Adrenal gland (tissue), 12 donors: ENCODE results near the gene LCMT1. TPM values are rescaled to one million over a fixed set of nuclear protein-coding genes. Genes with fewer than 3 reads are reported as not detected.
"Not testable (repeated sequence)": the region's sequence is repeated elsewhere in the genome, so short reads cannot be mapped to it uniquely, and the experiment has no call there.

Experiments
- DNase-seq, 7 donors: peaks; one replicate each; pipeline ENCODE4 v3.0.0-alpha.2; 2019 to 2020
- H3K27ac ChIP-seq, 5 donors: fragments of 200-600 bp; sonication (generic) in 4 of 5; 1 replicate in 3 of 5; 2 replicates in 2 of 5; pipeline versions ENCODE4 v1.5.1 to v1.8.0; 2016 to 2020; ENCODE audit warnings: mild to moderate bottlenecking in 1 of 5
- H3K27me3 ChIP-seq: fragments of 200-600 bp; 2 replicates; pipeline ENCODE4 v1.8.0; 2021
- H3K36me3 ChIP-seq, 2 donors: fragments of 200-600 bp; replicated peaks in 1 of 2; 1 replicate in 1 of 2; 2 replicates in 1 of 2; pipeline versions ENCODE4 v1.5.1 to v1.8.0; 2018 to 2022
- H3K4me1 ChIP-seq, 2 donors: fragments of 200-600 bp; replicated peaks in 1 of 2; 1 replicate in 1 of 2; 2 replicates in 1 of 2; pipeline versions ENCODE4 v1.5.1 to v1.8.0; 2018 to 2021
- H3K4me3 ChIP-seq, 4 donors: fragments of 200-600 bp; sonication (generic) in 3 of 4; one replicate each; pipeline ENCODE4 v1.5.1; 2016 to 2018
- H3K9me3 ChIP-seq, 3 donors: fragments of 200-600 bp; sonication (generic) in 1 of 3; replicated peaks in 1 of 3; 1 replicate in 2 of 3; 2 replicates in 1 of 3; pipeline versions ENCODE4 v1.5.1 to v1.8.0; 2016 to 2021
- CTCF ChIP-seq, 6 experiments: fragments of 450-650 bp in 4 of 6; fragments of 200-600 bp in 2 of 6; sonication (generic) in 1 of 6; IDR thresholded peaks; 1 replicate in 5 of 6; 2 replicates in 1 of 6; pipeline versions ENCODE4 v1.5.1 to v1.8.0; 2016 to 2021; ENCODE audit warnings: antibody characterized with exemption in 6 of 6, mild to moderate bottlenecking in 2 of 6, moderate library complexity in 1 of 6
- POLR2A ChIP-seq, 2 donors: fragments of 450-650 bp; IDR thresholded peaks; one replicate each; pipeline ENCODE4 v1.6.1; 2017; ENCODE audit warnings: antibody characterized with exemption in 2 of 2, mild to moderate bottlenecking in 2 of 2, moderate library complexity in 1 of 2
- WGBS, 4 donors: extraction: QIAGEN DNeasy Blood & Tissue Kit in 2 of 4; methylation state at CpG; one replicate each; pipeline versions ENCODE4 v1.1.5 to v1.1.7; 2013 to 2017; 5-methylcytosine and 5-hydroxymethylcytosine counted together
- intact Hi-C, 2 donors: fragments of 100-400 bp; cut with DNase I; formaldehyde crosslinking; loops; one replicate each; pipeline versions ENCODE4 v1.14.1 to v1.15.0; 2022 to 2023
- polyA plus RNA-seq, 3 donors: library from polyadenylated mRNA; stranded (reverse); fragments of 200-250 nt in 2 of 3; fragments of 350-450 nt in 1 of 3; fragmentation: Illumina TruSeq in 1 of 3; extraction: RNeasy Lipid Tissue Mini Kit (QIAGEN cat#74804) in 1 of 3; gene quantifications; one replicate each; pipeline ENCODE4 v1.2.3, GENCODE V29; 2013 to 2014
- total RNA-seq, 9 donors: library from RNA; depleted of rRNA in 4 of 9; stranded (reverse); fragments of >200 nt in 4 of 9; fragments of 120-200 nt in 1 of 9; fragmentation: NEBNext Ultra II Directional in 1 of 9; extraction: Animal tissue kit (Norgen Biotek cat#: 25700) in 1 of 9; gene quantifications; one replicate each; pipeline versions ENCODE4 v1.1.0 to v1.2.4, GENCODE V29; 2013 to 2023
- donor health status: healthy with polysubstance abuse.
- donor health status: Bipolar disorder and iron deficiency.
- donor health status: DM: yes; HTN: yes; CAD: no.
- donor health status: DM: no; HTN: no; CAD: no.
- donor health status: DM: no; HTN: no; CAD: no.
- donor health status: DM: yes; HTN: yes; CAD: no.

The LCMT1 gene
- total and polyA plus RNA-seq, 12 donors, result 28.1 to 60.3 (median 43.5) TPM

DNA sequence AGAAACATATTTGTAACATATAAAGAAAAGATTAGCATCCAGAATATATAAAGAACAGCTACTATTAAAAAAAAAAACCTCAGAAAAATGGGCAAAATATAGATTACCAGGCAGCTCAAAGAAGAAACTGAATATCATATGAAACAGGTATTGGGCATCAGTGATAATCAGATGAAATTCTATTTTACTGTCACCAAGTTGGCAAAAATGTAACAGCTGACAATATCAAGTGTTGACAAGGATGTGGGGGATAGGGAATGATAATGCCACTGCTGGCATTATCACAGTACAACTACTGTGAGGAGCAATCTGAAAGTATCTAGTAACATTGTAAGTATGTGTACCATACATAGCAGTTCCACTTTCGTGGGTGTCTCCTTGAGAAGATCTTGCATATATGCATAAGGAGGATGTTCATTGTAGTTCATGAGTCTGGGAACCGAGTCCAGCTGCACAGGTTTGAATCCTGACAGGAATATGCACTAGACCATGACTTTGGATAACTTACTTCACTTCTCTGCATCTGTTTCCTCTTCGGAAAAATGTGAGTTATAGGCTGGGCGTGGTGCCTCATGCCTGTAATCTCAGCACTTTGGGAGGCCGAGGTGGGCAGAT lies 50.3 kb downstream of the LCMT1 start:
- H3K27ac ChIP-seq, result no peak overlapping the region
- peaks cover 0 to 38% of the 10 kb centered on the region in 2 donors for H3K36me3 ChIP-seq
- no peak for DNase-seq
- peaks cover 9 to 21% of the 10 kb centered on the region in 2 donors for H3K4me1 ChIP-seq
- no peaks in the 10 kb centered on the region for H3K27me3 ChIP-seq
- TF ChIP-seq POLR2A (IDR thresholded peaks at IDR 0.05) (no peak), CTCF (IDR thresholded peaks at IDR 0.05) (no peak)
- intact Hi-C loops, result no loop called here
- H3K4me3 ChIP-seq, result no peak overlapping the region
- H3K9me3 ChIP-seq, result no peaks in the 10 kb centered on the region
- WGBS, 4 donors, result 96 to 100% (median 98%) methylated on average over 5 of the region's 5 CpGs

DNA sequence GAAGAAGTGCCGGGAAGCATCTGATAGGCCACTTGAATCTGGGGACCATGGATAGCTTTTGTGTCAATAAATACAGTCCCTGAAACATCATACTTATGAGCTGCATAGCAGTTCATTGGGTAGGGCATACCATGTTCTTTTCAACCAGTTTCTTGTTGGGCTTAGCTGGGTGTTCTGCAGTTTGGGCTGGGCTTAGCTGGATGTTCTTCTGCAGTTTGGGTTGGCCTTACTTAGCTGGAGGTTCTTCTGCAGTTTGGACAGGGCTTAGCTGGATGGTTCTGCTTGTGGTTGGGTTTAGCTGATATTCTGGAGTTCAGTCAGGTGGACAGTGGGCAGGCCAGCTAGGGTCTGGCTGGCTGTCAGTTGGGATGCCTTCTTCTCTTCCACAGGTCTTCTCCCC lies 52.1 kb downstream of the LCMT1 start:
- intact Hi-C loops, result no loop called here
- WGBS, 4 donors, result 94 to 100% (median 100%) methylated on average over 1 of the region's 1 CpG
- Histone ChIP-seq H3K27ac (no peak overlapping the region), H3K36me3 (peaks cover 0 to 52% of the 10 kb centered on the region in 2 donors), H3K9me3 (no peaks in the 10 kb centered on the region), H3K4me1 (peaks cover 0 to 7% of the 10 kb centered on the region in 2 donors), H3K27me3 (no peaks in the 10 kb centered on the region), H3K4me3 (no peak overlapping the region)
- no peak for DNase-seq
- TF ChIP-seq CTCF (IDR thresholded peaks at IDR 0.05), result no peak

DNA sequence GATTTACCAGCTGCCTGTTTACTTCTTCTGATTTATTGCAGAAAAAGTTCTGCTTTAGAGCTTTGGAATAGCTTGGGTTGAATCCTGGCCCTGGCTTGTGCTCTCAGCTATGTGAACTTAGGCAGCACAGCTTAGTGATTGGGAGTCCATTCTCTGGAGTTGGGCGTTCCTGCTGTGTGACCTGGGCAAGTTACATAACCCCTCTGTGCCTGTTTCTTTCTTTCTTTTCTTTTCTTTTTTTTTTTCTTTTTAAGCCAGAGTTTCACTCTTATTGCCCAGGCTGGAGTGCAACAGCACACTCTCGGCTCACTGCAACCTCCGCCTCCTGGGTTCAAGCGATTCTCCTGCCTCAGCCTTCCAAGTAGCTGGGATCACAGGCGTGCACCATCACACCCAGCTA lies 53.7 kb downstream of the LCMT1 start:
- 75 to 78% (median 77%) methylated on average over 4 to 5 of the region's 5 CpGs for WGBS, 4 donors
- H3K9me3 ChIP-seq, result no peaks in the 10 kb centered on the region
- intact Hi-C loops, result no loop called here
- H3K27ac ChIP-seq, result no peak overlapping the region
- no peak for DNase-seq
- H3K27me3 ChIP-seq, result no peaks in the 10 kb centered on the region
- H3K4me3 ChIP-seq, result no peak overlapping the region
- H3K4me1 ChIP-seq, result no peaks in the 10 kb centered on the region
- peaks cover 0 to 68% of the 10 kb centered on the region in 2 donors for H3K36me3 ChIP-seq
- no peak for TF ChIP-seq CTCF (IDR thresholded peaks at IDR 0.05)
- TF ChIP-seq POLR2A (IDR thresholded peaks at IDR 0.05), result no peak

DNA sequence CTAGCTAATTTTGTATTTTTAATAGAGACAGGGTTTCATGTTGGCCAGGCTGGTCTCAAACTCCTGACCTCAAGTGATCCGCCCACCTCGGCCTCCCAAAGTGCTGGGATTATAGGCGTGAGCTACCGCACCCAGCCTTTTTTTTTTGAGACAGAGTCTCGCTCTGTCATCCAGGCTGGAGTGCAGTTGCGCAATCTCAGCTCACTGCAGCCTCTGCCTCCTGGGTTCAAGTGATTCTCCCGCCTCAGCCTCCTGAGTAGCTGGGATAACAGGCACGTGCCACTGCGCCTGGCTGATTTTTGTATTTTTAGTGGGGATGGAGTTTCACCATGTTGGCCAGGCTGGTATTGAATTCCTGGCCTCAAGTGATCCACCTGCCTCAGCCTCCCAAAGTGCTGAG lies 56.4 kb downstream of the LCMT1 start:
- H3K27ac ChIP-seq, H3K4me1 ChIP-seq, intact Hi-C loops, H3K9me3 ChIP-seq, DNase-seq, H3K4me3 ChIP-seq, H3K27me3 ChIP-seq: not testable (repeated sequence)
- H3K36me3 ChIP-seq, result peaks cover 0 to 75% of the 10 kb centered on the region in 2 donors
- 95 to 98% (median 97%) methylated on average over 7 to 9 of the region's 9 CpGs for WGBS, 4 donors

DNA sequence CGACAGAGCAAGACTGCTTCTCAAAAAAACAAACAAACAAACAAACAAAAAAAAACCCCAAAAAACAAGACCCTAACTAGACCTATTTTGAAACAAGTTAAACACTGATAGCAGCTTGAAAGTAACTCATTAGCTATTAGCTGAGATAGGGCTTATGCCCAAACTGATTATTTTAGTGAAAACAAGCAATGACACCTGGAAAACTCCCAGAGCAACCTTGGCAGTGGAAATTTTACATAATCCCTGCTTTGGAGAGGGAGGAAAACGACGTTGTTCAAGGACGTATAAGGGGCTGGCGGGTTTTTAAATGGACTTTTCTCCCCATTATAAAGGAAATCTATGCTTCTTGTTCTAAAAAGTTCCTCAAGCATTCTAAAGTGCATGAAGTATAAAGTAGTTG lies 59.8 kb downstream of the LCMT1 start:
- Histone ChIP-seq H3K27ac (no peak overlapping the region), H3K4me1 (no peaks in the 10 kb centered on the region), H3K36me3 (peaks cover 0 to 58% of the 10 kb centered on the region in 2 donors), H3K9me3 (no peaks in the 10 kb centered on the region), H3K4me3 (no peak overlapping the region), H3K27me3 (no peaks in the 10 kb centered on the region)
- TF ChIP-seq CTCF (IDR thresholded peaks at IDR 0.05) (no peak), POLR2A (IDR thresholded peaks at IDR 0.05) (no peak)
- WGBS, 4 donors, result 70 to 82% (median 79%) methylated on average over 5 of the region's 5 CpGs
- intact Hi-C loops, result no loop called here
- no peak for DNase-seq
